ENCODE data around the gene PFKFB1. TPM values are rescaled to one million over a fixed set of nuclear protein-coding genes. Genes with fewer than 3 reads are reported as not detected.

The PFKFB1 gene
- polyA plus RNA-seq, 1 donor from 2014 or later, result not detected

DNA sequence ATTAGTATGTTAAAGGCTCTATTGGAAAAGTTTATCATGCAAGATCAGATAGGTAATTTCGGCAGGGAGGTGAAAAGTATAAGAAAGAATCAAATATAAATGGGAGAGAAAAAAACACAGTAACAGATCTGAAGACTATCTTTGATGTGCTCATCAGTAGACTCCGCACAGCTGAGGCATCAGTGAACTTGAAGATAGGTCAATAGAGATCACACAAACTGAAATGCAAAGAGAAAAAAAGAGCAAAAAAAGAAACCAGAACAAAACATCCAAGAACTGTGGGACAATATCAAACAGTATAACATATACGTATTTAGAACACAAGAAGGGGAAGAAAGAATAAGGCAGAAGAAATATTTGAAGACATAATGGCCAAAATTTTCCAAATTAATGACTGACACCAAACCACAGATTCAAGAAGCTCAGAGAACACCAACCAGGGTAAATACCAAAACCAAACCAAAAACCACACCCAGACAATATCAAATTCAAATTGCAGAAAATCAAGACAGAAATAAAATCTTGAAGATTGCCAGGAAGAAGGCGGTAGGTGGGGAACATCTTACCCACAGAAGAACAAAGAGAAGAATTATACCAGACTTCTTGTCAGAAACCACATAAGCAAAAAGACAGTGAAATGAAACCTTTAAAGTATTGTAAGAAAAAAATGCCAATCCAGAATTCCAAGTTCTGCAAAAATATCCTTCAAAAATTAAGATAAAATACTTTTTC lies 29.1 kb downstream of the PFKFB1 start:
- Mint-ChIP-seq H3K4me3 (no peak overlapping the region), H3K36me3 (peaks cover 4% of the 10 kb centered on the region), H3K4me1 (peaks cover 0 to 1% (median 0%) of the 10 kb centered on the region in 3 donors), H3K27me3 (peaks cover 2% of the 10 kb centered on the region), H3K27ac (peak overlapping the region in 1 of 3 donors; percentile 4), H3K9me3 (peaks cover 0 to 6% (median 3%) of the 10 kb centered on the region in 3 donors)

- Mint-ChIP-seq H3K27ac (no peak overlapping the region), H3K4me3 (no peak overlapping the region), H3K4me1 (peaks cover 0 to 1% (median 0%) of the 10 kb centered on the region in 3 donors)
Observed at GRCh38 chrX:54961750-54962149, 32.2 kb downstream of the PFKFB1 start.

GRCh38 chrX:54950730-54951375 lies 43.1 kb downstream of the PFKFB1 start:
- Mint-ChIP-seq H3K27me3 (no peaks in the 10 kb centered on the region), H3K4me1 (no peaks in the 10 kb centered on the region), H3K9me3 (no peaks in the 10 kb centered on the region), H3K36me3 (no peaks in the 10 kb centered on the region), H3K27ac (no peak overlapping the region), H3K4me3 (no peak overlapping the region)

More at GRCh38 chrX:54961750-54962149, 32.2 kb downstream of the PFKFB1 start:
- H3K27me3 Mint-ChIP-seq, result peaks cover 2% of the 10 kb centered on the region
- H3K36me3 Mint-ChIP-seq, result peaks cover 4% of the 10 kb centered on the region
- H3K9me3 Mint-ChIP-seq, result peaks cover 0 to 3% (median 0%) of the 10 kb centered on the region in 3 donors

GRCh38 chrX:54945224-54945623 lies 48.8 kb downstream of the PFKFB1 start:
- H3K4me1 Mint-ChIP-seq, result no peaks in the 10 kb centered on the region
- no peak overlapping the region for H3K27ac Mint-ChIP-seq
- H3K4me3 Mint-ChIP-seq, result no peak overlapping the region
- H3K27me3 Mint-ChIP-seq, result no peaks in the 10 kb centered on the region
- H3K36me3 Mint-ChIP-seq, result no peaks in the 10 kb centered on the region
- peaks cover 0 to 2% (median 0%) of the 10 kb centered on the region in 3 donors for H3K9me3 Mint-ChIP-seq

DNA sequence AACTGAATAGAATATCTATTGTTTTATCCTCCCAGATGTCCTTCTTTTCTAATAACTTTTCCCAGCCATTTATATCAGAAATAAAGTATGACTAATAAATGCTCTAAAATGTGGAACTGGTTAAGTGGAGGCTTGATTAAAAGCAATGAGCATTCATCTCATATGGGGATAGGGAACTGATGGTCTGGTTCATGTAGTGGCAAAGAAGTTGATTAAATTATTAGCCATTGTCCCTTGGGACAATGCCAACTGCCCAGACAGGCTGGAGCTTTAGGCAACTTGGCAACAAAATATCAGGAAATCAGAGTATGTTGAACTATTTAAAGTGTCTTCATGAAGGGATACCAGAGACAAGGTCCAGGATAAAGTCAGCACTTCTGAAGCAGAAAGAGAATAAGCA lies 49.2 kb downstream of the PFKFB1 start:
- no peak overlapping the region for H3K4me3 Mint-ChIP-seq
- H3K36me3 Mint-ChIP-seq, result no peaks in the 10 kb centered on the region
- H3K4me1 Mint-ChIP-seq, result no peaks in the 10 kb centered on the region
- H3K9me3 Mint-ChIP-seq, result peaks cover 0 to 2% (median 0%) of the 10 kb centered on the region in 3 donors
- H3K27me3 Mint-ChIP-seq, result no peaks in the 10 kb centered on the region
- H3K27ac Mint-ChIP-seq, result peak overlapping the region in 1 of 3 donors; percentile 30

DNA sequence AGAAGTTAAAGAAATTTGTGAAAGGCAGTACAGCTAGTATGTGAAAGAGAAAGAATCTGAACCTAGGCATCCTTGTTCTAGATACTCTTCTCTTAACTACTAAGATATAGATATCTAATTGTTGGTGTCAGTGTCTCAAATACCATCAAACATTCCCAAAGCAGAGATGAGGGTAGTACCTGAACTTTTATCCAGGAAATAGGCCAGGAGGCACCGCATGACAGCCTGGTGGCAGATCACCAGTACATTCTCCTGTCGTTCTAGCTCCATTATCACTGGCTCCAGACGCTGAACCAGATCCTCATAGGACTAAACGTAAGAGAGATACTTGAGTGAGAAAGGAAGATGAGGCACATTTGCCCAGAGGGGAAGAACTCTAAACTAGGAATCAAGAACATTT lies 56.6 kb downstream of the PFKFB1 start:
- Mint-ChIP-seq H3K36me3 (peaks cover 1% of the 10 kb centered on the region), H3K4me1 (no peaks in the 10 kb centered on the region), H3K4me3 (no peak overlapping the region), H3K27ac (no peak overlapping the region), H3K9me3 (peaks cover 0 to 2% (median 0%) of the 10 kb centered on the region in 3 donors), H3K27me3 (no peaks in the 10 kb centered on the region)

DNA sequence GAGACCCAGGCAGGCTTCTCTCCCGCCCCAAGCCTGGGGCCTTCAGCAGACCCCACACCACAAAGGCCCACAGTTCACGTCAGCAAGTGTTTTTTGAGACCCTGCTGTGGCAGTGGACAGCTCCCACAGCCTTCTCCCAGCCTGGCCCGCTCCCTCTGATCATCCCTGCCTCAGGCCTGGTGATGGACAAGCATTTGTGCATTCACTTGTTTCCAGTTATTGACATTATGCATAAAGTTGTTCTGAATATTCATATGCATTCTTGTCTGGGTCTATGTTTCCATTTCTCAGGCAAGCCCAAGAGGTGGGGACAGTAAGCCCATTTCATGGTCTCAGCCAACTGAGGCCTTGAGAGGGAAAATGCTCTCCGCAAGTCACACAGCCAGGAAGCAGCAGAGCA lies 58.7 kb downstream of the PFKFB1 start:
- no peaks in the 10 kb centered on the region for H3K9me3 Mint-ChIP-seq
- peaks cover 2% of the 10 kb centered on the region for H3K27me3 Mint-ChIP-seq
- no peaks in the 10 kb centered on the region for H3K4me1 Mint-ChIP-seq
- H3K27ac Mint-ChIP-seq, result no peak overlapping the region
- no peak overlapping the region for H3K4me3 Mint-ChIP-seq
- peaks cover 1% of the 10 kb centered on the region for H3K36me3 Mint-ChIP-seq

DNA sequence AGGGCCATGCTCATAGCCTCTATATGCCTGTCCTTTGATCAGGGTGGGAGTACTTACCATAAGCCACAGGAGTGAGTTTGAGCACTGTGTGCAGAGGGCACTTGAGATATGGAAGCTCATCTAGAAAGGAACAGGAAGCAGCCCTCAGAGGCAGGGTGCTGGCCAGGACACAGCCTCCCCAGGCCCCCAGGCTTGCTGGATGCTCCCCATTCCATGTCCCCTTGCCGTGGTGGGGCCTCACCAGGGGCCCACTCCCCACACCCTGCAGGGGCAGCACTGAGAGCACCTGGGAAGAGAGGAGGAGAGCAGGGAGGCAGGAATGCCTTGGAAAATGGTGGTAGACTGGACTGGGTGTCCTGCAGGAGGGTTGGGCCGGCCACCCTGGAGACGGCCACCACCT lies 59.1 kb downstream of the PFKFB1 start:
- Mint-ChIP-seq H3K9me3 (no peaks in the 10 kb centered on the region), H3K36me3 (peaks cover 1% of the 10 kb centered on the region), H3K27ac (no peak overlapping the region), H3K4me1 (no peaks in the 10 kb centered on the region), H3K27me3 (peaks cover 2% of the 10 kb centered on the region), H3K4me3 (no peak overlapping the region)

DNA sequence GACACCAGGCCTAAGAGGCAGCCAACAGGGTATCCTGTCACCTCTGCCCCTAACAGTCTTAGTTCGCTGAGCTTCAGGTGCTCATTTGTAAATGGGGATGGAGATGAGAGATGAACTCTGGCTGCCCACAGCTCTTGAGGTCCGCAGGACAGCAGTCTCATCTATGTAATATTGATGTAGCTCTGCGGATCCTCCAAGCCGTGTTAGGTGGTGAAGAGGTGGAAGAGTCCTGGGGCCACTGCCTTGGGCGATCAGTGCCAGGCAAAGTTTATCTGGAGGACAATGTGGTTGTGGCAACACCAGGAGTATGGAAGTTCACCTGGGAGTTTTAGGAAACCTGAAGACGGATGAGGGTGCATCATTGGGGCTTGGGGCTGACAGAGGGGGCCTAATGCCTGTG lies 59.9 kb downstream of the PFKFB1 start:
- Mint-ChIP-seq H3K9me3 (no peaks in the 10 kb centered on the region), H3K27me3 (peaks cover 2% of the 10 kb centered on the region), H3K27ac (no peak overlapping the region), H3K4me1 (no peaks in the 10 kb centered on the region), H3K4me3 (no peak overlapping the region), H3K36me3 (peaks cover 1% of the 10 kb centered on the region)

- H3K4me3 Mint-ChIP-seq, result no peak overlapping the region
- peaks cover 2% of the 10 kb centered on the region for H3K27me3 Mint-ChIP-seq
- H3K36me3 Mint-ChIP-seq, result peaks cover 1% of the 10 kb centered on the region
- no peak overlapping the region for H3K27ac Mint-ChIP-seq
- no peaks in the 10 kb centered on the region for H3K4me1 Mint-ChIP-seq
- H3K9me3 Mint-ChIP-seq, result no peaks in the 10 kb centered on the region
Observed at GRCh38 chrX:54933150-54933826, 60.7 kb downstream of the PFKFB1 start.

GRCh38 chrX:54931107-54931506 lies 62.9 kb downstream of the PFKFB1 start:
- Mint-ChIP-seq H3K27me3 (peaks cover 2% of the 10 kb centered on the region), H3K4me3 (no peak overlapping the region), H3K4me1 (no peaks in the 10 kb centered on the region), H3K36me3 (peaks cover 1% of the 10 kb centered on the region), H3K27ac (no peak overlapping the region), H3K9me3 (no peaks in the 10 kb centered on the region)

DNA sequence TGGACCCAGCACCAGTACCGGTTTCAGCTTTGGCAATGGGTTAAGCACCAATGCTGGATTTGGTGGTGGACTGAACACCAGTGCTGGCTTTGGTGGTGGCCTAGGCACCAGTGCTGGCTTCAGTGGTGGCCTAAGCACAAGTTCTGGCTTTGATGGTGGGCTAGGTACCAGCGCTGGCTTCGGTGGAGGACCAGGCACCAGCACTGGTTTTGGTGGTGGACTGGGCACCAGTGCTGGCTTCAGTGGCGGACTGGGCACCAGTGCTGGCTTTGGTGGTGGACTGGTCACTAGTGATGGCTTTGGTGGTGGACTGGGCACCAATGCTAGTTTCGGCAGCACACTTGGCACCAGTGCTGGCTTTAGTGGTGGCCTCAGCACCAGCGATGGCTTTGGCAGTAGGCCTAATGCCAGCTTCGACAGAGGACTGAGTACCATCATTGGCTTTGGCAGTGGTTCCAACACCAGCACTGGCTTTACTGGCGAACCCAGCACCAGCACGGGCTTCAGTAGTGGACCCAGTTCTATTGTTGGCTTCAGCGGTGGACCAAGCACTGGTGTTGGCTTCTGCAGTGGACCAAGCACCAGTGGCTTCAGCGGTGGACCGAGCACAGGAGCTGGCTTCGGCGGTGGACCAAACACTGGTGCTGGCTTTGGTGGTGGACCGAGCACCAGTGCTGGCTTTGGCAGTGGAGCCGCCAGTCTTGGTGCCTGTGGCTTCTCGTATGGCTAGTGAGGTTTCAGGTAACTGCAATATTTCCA lies 63.5 kb downstream of the PFKFB1 start:
- Mint-ChIP-seq H3K27me3 (peaks cover 2% of the 10 kb centered on the region), H3K4me1 (no peaks in the 10 kb centered on the region), H3K36me3 (peaks cover 1% of the 10 kb centered on the region)

DNA sequence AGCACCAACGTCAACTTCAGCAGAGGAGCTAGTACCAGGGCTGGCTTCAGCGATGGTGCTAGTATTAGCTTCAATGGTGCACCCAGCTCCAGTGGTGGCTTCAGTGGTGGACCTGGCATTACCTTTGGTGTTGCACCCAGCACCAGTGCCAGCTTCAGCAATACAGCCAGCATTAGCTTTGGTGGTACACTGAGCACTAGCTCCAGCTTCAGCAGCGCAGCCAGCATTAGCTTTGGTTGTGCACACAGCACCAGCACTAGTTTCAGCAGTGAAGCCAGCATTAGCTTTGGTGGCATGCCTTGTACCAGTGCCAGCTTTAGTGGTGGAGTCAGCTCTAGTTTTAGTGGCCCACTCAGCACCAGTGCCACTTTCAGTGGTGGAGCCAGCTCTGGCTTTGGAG lies 65.1 kb downstream of the PFKFB1 start:
- Mint-ChIP-seq H3K27me3 (peaks cover 2% of the 10 kb centered on the region), H3K4me3 (no peak overlapping the region)

More for the DNA sequence above, 63.5 kb downstream of the PFKFB1 start:
- no peaks in the 10 kb centered on the region for H3K9me3 Mint-ChIP-seq
- no peak overlapping the region for H3K4me3 Mint-ChIP-seq
- H3K27ac Mint-ChIP-seq, result no peak overlapping the region

GRCh38 chrX:54926978-54927377 lies 67.0 kb downstream of the PFKFB1 start:
- Mint-ChIP-seq H3K4me1 (peaks cover 0 to under 1% (median 0%) of the 10 kb centered on the region in 3 donors), H3K9me3 (no peaks in the 10 kb centered on the region)

More for the DNA sequence above, 65.1 kb downstream of the PFKFB1 start:
- Mint-ChIP-seq H3K9me3 (no peaks in the 10 kb centered on the region), H3K27ac (no peak overlapping the region), H3K4me1 (no peaks in the 10 kb centered on the region), H3K36me3 (peaks cover 1% of the 10 kb centered on the region)

DNA sequence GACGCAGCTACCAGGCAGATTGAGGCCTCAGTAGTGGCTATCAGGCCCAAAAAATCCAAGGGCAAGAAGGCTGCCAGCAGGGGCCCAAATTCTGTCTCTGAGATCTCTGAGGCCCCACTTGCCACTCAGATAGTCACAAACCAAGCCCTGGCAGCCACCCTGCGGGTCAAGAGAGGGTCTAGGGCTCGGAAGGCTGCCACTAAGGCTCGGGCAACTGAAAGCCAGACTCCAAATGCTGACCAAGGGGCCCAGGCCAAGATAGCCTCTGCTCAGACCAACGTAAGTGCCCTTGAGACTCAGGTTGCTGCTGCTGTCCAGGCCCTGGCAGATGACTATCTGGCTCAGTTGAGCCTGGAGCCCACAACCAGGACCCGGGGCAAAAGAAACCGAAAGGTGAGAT lies 70.6 kb downstream of the PFKFB1 start:
- Mint-ChIP-seq H3K4me3 (no peak overlapping the region), H3K9me3 (no peaks in the 10 kb centered on the region), H3K27ac (no peak overlapping the region), H3K36me3 (no peaks in the 10 kb centered on the region), H3K27me3 (no peaks in the 10 kb centered on the region), H3K4me1 (peaks cover 0 to 4% (median 2%) of the 10 kb centered on the region in 3 donors)

More at GRCh38 chrX:54926978-54927377, 67.0 kb downstream of the PFKFB1 start:
- Mint-ChIP-seq H3K27ac (peak overlapping the region in 1 of 3 donors; percentile 32), H3K36me3 (no peaks in the 10 kb centered on the region), H3K4me3 (no peak overlapping the region), H3K27me3 (peaks cover 2% of the 10 kb centered on the region)
